Measurements from ENCODE around the gene SREBF2. TPM values are rescaled to one million over a fixed set of nuclear protein-coding genes. Genes with fewer than 3 reads are reported as not detected.

The SREBF2 gene
- total RNA-seq (10 to 100 TPM; 60.2 to 68.1 TPM), polyA plus RNA-seq (ENCODE audit: insufficient read length in 2 of 2) (100 to 1,000 TPM; 170 to 176 TPM)
- long read RNA-seq, donor 1, full-length matches to known transcripts, result 18 of 74 reads
- long read RNA-seq, donor 1, partial matches to known transcripts, result 56 of 74 reads
- long read RNA-seq, donor 1, other reads (novel, unspliced or antisense), result 0 of 74 reads
- long read RNA-seq, donor 2, full-length matches to known transcripts, result 3 of 63 reads
- long read RNA-seq, donor 2, partial matches to known transcripts, result 55 of 63 reads
- long read RNA-seq, donor 2, other reads (novel, unspliced or antisense), result 5 of 63 reads
- long read RNA-seq, donor 3, full-length matches to known transcripts, result 10 of 97 reads
- long read RNA-seq, donor 3, partial matches to known transcripts, result 87 of 97 reads
- long read RNA-seq, donor 3, other reads (novel, unspliced or antisense), result 0 of 97 reads
- long read RNA-seq, donor 4, full-length matches to known transcripts, result 3 of 50 reads
- long read RNA-seq, donor 4, partial matches to known transcripts, result 47 of 50 reads
- long read RNA-seq, donor 4, other reads (novel, unspliced or antisense), result 0 of 50 reads

GRCh38 chr22:41832553-41833368, at the start of gene SREBF2:
TSS of gene SREBF2 (plus strand) at chr22:41833105. CDS start at chr22:41833271, 166 bp downstream.
- Histone ChIP-seq H3K27ac (ENCODE audit: low read depth, low read length) (peak within 1 kb of the TSS; percentile 98), H3K4me3 (ENCODE audit: low read depth, low read length) (peak within 1 kb of the TSS; percentile 74), H3K4me1 (ENCODE audit: control insufficient read depth, insufficient read depth, low read length) (peaks cover 31% of the 10 kb centered on the region), H3K9me3 (ENCODE audit: control insufficient read depth, insufficient read depth, low read length) (no peaks in the 10 kb centered on the region), H3K27me3 (ENCODE audit: control insufficient read depth, insufficient read depth, low read length) (no peaks in the 10 kb centered on the region), H3K36me3 (ENCODE audit: control insufficient read depth, insufficient read depth, low read length) (peaks cover 14% of the 10 kb centered on the region)
- 0% methylated on average over 75 of the region's 75 CpGs for WGBS (ENCODE audit: insufficient coverage)
- DNase-seq (ENCODE audit: low read depth in 4 of 6, low spot score in 6 of 6), result peak; percentile 98 to 100 (median 100)

GRCh38 chr22:41787331-41787730, 45.6 kb upstream of the SREBF2 start:
- Histone ChIP-seq H3K27ac (ENCODE audit: low read depth, low read length) (no peak overlapping the region), H3K4me1 (ENCODE audit: control insufficient read depth, insufficient read depth, low read length) (no peaks in the 10 kb centered on the region), H3K4me3 (ENCODE audit: low read depth, low read length) (no peak overlapping the region), H3K36me3 (ENCODE audit: control insufficient read depth, insufficient read depth, low read length) (no peaks in the 10 kb centered on the region), H3K27me3 (ENCODE audit: control insufficient read depth, insufficient read depth, low read length) (no peaks in the 10 kb centered on the region), H3K9me3 (ENCODE audit: control insufficient read depth, insufficient read depth, low read length) (no peaks in the 10 kb centered on the region)
- WGBS (ENCODE audit: insufficient coverage), result no CpG with 5 or more reads among the region's 2 CpGs
- DNase-seq (ENCODE audit: low read depth in 4 of 6, low spot score in 6 of 6), result no peak

- H3K27ac ChIP-seq (ENCODE audit: low read depth, low read length), result no peak overlapping the region
- WGBS (ENCODE audit: insufficient coverage), result 94% methylated on average over 3 of the region's 3 CpGs
- no peaks in the 10 kb centered on the region for H3K9me3 ChIP-seq (ENCODE audit: control insufficient read depth, insufficient read depth, low read length)
- no peaks in the 10 kb centered on the region for H3K4me1 ChIP-seq (ENCODE audit: control insufficient read depth, insufficient read depth, low read length)
- DNase-seq (ENCODE audit: low read depth in 4 of 6, low spot score in 6 of 6), result no peak
- no peaks in the 10 kb centered on the region for H3K36me3 ChIP-seq (ENCODE audit: control insufficient read depth, insufficient read depth, low read length)
- no peaks in the 10 kb centered on the region for H3K27me3 ChIP-seq (ENCODE audit: control insufficient read depth, insufficient read depth, low read length)
- H3K4me3 ChIP-seq (ENCODE audit: low read depth, low read length), result no peak overlapping the region
Observed at GRCh38 chr22:41793871-41794270, 39.0 kb upstream of the SREBF2 start.

GRCh38 chr22:41798736-41799135, 34.2 kb upstream of the SREBF2 start:
- Histone ChIP-seq H3K27ac (ENCODE audit: low read depth, low read length) (no peak overlapping the region), H3K4me1 (ENCODE audit: control insufficient read depth, insufficient read depth, low read length) (peaks cover 21% of the 10 kb centered on the region), H3K27me3 (ENCODE audit: control insufficient read depth, insufficient read depth, low read length) (no peaks in the 10 kb centered on the region), H3K4me3 (ENCODE audit: low read depth, low read length) (no peak overlapping the region), H3K9me3 (ENCODE audit: control insufficient read depth, insufficient read depth, low read length) (no peaks in the 10 kb centered on the region), H3K36me3 (ENCODE audit: control insufficient read depth, insufficient read depth, low read length) (peaks cover 3% of the 10 kb centered on the region)
- DNase-seq (ENCODE audit: low read depth in 4 of 6, low spot score in 6 of 6), result no peak
- WGBS (ENCODE audit: insufficient coverage), result 90% methylated on average over 2 of the region's 2 CpGs

GRCh38 chr22:41799486-41800347, 33.2 kb upstream of the SREBF2 start:
- Histone ChIP-seq H3K27ac (ENCODE audit: low read depth, low read length) (peak overlapping the region; percentile 89), H3K36me3 (ENCODE audit: control insufficient read depth, insufficient read depth, low read length) (peaks cover 3% of the 10 kb centered on the region), H3K4me1 (ENCODE audit: control insufficient read depth, insufficient read depth, low read length) (peaks cover 21% of the 10 kb centered on the region), H3K9me3 (ENCODE audit: control insufficient read depth, insufficient read depth, low read length) (no peaks in the 10 kb centered on the region), H3K4me3 (ENCODE audit: low read depth, low read length) (peak overlapping the region; percentile 100), H3K27me3 (ENCODE audit: control insufficient read depth, insufficient read depth, low read length) (no peaks in the 10 kb centered on the region)
- peak in 1 of 6 donors; percentile 20 for DNase-seq (ENCODE audit: low read depth in 4 of 6, low spot score in 6 of 6)
- 12% methylated on average over 37 of the region's 38 CpGs for WGBS (ENCODE audit: insufficient coverage)

- WGBS (ENCODE audit: insufficient coverage), result under 1% methylated on average over 51 of the region's 52 CpGs
- H3K4me3 ChIP-seq (ENCODE audit: low read depth, low read length), result peak within 1 kb of the TSS; percentile 100
- DNase-seq (ENCODE audit: low read depth in 4 of 6, low spot score in 6 of 6), result peak; percentile 74 to 96 (median 83)
Observed at GRCh38 chr22:41800348-41801146, 32.4 kb upstream of the SREBF2 start, which contains the start of gene CCDC134. TSS of gene CCDC134 (plus strand) at chr22:41800679. CDS start at chr22:41808891, 8,212 bp downstream.

DNA sequence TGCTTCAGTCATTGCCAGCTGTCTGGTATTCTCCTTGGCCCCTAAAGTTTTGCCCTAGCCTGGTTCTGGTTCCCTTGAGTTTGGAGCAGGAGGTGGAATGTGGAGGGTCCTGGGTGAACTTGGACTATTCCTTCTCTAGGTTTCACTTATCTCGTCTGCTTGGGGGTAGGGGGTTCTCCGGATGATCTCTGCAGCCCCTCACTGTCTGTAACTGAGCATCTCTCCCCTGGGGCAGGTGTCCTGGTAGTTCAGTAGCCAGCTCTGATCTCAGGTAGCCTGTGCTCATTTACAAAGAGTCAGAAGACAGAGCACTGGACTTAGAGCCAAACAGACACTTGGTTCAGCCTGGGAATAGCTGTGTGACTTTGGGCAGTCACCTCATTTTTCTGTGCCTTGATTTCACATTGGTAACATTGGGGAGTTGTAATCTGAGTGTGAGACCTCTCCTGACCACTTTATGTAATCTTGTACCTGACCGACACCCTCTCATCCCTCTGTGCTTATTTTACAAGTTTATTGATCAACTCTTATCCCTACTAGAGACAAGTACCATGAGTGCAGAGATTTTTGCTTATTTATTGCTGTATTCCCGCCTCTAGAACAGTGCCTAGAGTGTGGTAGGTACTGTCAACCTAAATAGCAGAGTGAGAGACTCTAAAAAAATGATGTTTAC, 31.6 kb upstream of the SREBF2 start:
- WGBS (ENCODE audit: insufficient coverage), result 80% methylated on average over 1 of the region's 4 CpGs
- Histone ChIP-seq H3K4me3 (ENCODE audit: low read depth, low read length) (peak overlapping the region; percentile 100), H3K27ac (ENCODE audit: low read depth, low read length) (peak overlapping the region; percentile 89), H3K4me1 (ENCODE audit: control insufficient read depth, insufficient read depth, low read length) (peaks cover 21% of the 10 kb centered on the region), H3K36me3 (ENCODE audit: control insufficient read depth, insufficient read depth, low read length) (peaks cover 3% of the 10 kb centered on the region), H3K27me3 (ENCODE audit: control insufficient read depth, insufficient read depth, low read length) (no peaks in the 10 kb centered on the region), H3K9me3 (ENCODE audit: control insufficient read depth, insufficient read depth, low read length) (no peaks in the 10 kb centered on the region)
- DNase-seq (ENCODE audit: low read depth in 4 of 6, low spot score in 6 of 6), result no peak

More at GRCh38 chr22:41800348-41801146, 32.4 kb upstream of the SREBF2 start, which contains the start of gene CCDC134:
- Histone ChIP-seq H3K27ac (ENCODE audit: low read depth, low read length) (peak within 1 kb of the TSS; percentile 89), H3K9me3 (ENCODE audit: control insufficient read depth, insufficient read depth, low read length) (no peaks in the 10 kb centered on the region), H3K27me3 (ENCODE audit: control insufficient read depth, insufficient read depth, low read length) (no peaks in the 10 kb centered on the region), H3K36me3 (ENCODE audit: control insufficient read depth, insufficient read depth, low read length) (peaks cover 3% of the 10 kb centered on the region), H3K4me1 (ENCODE audit: control insufficient read depth, insufficient read depth, low read length) (peaks cover 21% of the 10 kb centered on the region)

DNA sequence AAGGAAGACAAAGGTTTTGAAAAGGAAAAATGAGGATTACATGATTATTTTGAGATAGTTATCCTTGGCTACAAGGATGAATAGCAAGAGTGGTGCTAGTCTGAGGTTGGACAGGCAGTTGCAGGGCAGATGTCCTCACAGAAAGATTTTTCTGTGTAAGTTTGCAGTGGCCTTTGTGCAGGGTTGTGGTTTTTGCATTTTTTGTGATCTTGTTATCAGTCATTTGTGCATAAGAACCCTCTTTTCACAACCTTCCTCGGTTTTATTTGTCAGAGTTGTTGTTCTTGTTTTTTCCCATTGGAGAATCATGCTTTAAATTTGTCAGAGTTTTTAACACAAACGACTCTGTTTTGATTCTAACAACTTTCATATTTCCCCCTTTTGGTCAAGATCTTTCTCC, 31.0 kb upstream of the SREBF2 start:
- no peak for DNase-seq (ENCODE audit: low read depth in 4 of 6, low spot score in 6 of 6)
- no peak overlapping the region for H3K27ac ChIP-seq (ENCODE audit: low read depth, low read length)
- H3K27me3 ChIP-seq (ENCODE audit: control insufficient read depth, insufficient read depth, low read length), result no peaks in the 10 kb centered on the region
- WGBS (ENCODE audit: insufficient coverage), result no CpG with 5 or more reads among the region's 2 CpGs
- H3K4me3 ChIP-seq (ENCODE audit: low read depth, low read length), result no peak overlapping the region
- H3K4me1 ChIP-seq (ENCODE audit: control insufficient read depth, insufficient read depth, low read length), result peaks cover 21% of the 10 kb centered on the region
- H3K36me3 ChIP-seq (ENCODE audit: control insufficient read depth, insufficient read depth, low read length), result peaks cover 3% of the 10 kb centered on the region
- no peaks in the 10 kb centered on the region for H3K9me3 ChIP-seq (ENCODE audit: control insufficient read depth, insufficient read depth, low read length)
